Measurements from ENCODE around the gene SEC61B.

Gene SEC61B

GRCh38 chr9:99184110-99184474, 38.0 kb upstream of the SEC61B start:
- H3K23ac ChIP-seq (ENCODE audit: low read length in 2 of 2): no peak overlapping the region
- peak overlapping the region; percentile 31 for H3K9ac ChIP-seq (ENCODE audit: low read length)
- no peak overlapping the region for H3K14ac ChIP-seq (ENCODE audit: low read length in 2 of 2)
- no peak overlapping the region for H2BK12ac ChIP-seq (ENCODE audit: low read length in 2 of 2)
- H3K4me2 ChIP-seq (ENCODE audit: low read length, poor library complexity, severe bottlenecking): no peak overlapping the region
- H2BK120ac ChIP-seq (ENCODE audit: low read depth, low read length): no peak overlapping the region
- DNase-seq: no peak
- H3K36me3 ChIP-seq (ENCODE audit: control insufficient read depth in 1 of 2, insufficient read depth in 2 of 2, low read depth in 1 of 2, low read length in 2 of 2): no peaks in the 10 kb centered on the region
- H2AK5ac ChIP-seq (ENCODE audit: low read length, severe bottlenecking): no peak overlapping the region
- H3K27ac ChIP-seq (ENCODE audit: low read length, poor library complexity, severe bottlenecking): no peak overlapping the region
- H4K8ac ChIP-seq (ENCODE audit: low read length): no peak overlapping the region
- 69% methylated on average over 8 of the region's 10 CpGs for WGBS
- H4K91ac ChIP-seq (ENCODE audit: low read length): no peak overlapping the region
- no peak overlapping the region for H3K4ac ChIP-seq (ENCODE audit: low read depth in 1 of 2, low read length in 2 of 2)
- H2BK5ac ChIP-seq (ENCODE audit: low read depth, low read length, poor library complexity, severe bottlenecking): no peak overlapping the region
- H3K79me1 ChIP-seq (replicated peaks; ENCODE audit: low read length, poor library complexity, severe bottlenecking): no peaks in the 10 kb centered on the region
- H3K9me3 ChIP-seq (ENCODE audit: control insufficient read depth, low read length): no peaks in the 10 kb centered on the region
- H3K27me3 ChIP-seq (ENCODE audit: control insufficient read depth in 1 of 2, insufficient read depth in 1 of 2, low read length in 2 of 2): peaks cover 8 to 36% of the 10 kb centered on the region in 2 experiments
- H2BK15ac ChIP-seq (ENCODE audit: low read depth, poor library complexity, severe bottlenecking): no peak overlapping the region
- H3K4me1 ChIP-seq (ENCODE audit: control insufficient read depth, insufficient read depth, low read depth, low read length): peaks cover 9% of the 10 kb centered on the region
- no peak overlapping the region for H2AFZ ChIP-seq (ENCODE audit: low read depth, low read length)
- no peak overlapping the region for H3K4me3 ChIP-seq (ENCODE audit: insufficient read depth in 1 of 2, low read depth in 1 of 2, low read length in 2 of 2)
- H3K18ac ChIP-seq (ENCODE audit: low read depth in 1 of 2, low read length in 2 of 2): no peak overlapping the region

- peak; percentile 86 for DNase-seq
- Histone ChIP-seq H2BK120ac (ENCODE audit: low read depth, low read length) (no peak overlapping the region), H3K9ac (ENCODE audit: low read length) (peak overlapping the region; percentile 76), H2BK5ac (ENCODE audit: low read depth, low read length, poor library complexity, severe bottlenecking) (no peak overlapping the region), H3K4me3 (ENCODE audit: insufficient read depth in 1 of 2, low read depth in 1 of 2, low read length in 2 of 2) (peak overlapping the region in 1 of 2 experiments; percentile 73), H3K4me1 (ENCODE audit: control insufficient read depth, insufficient read depth, low read depth, low read length) (peaks cover 9% of the 10 kb centered on the region), H3K36me3 (ENCODE audit: control insufficient read depth in 1 of 2, insufficient read depth in 2 of 2, low read depth in 1 of 2, low read length in 2 of 2) (no peaks in the 10 kb centered on the region), H3K14ac (ENCODE audit: low read length in 2 of 2) (peak overlapping the region in 1 of 2 experiments; percentile 88), H4K8ac (ENCODE audit: low read length) (peak overlapping the region; percentile 14), H3K23ac (ENCODE audit: low read length in 2 of 2) (no peak overlapping the region), H3K18ac (ENCODE audit: low read depth in 1 of 2, low read length in 2 of 2) (peak overlapping the region in 1 of 2 experiments; percentile 4), H3K27me3 (ENCODE audit: control insufficient read depth in 1 of 2, insufficient read depth in 1 of 2, low read length in 2 of 2) (peaks cover 13 to 36% of the 10 kb centered on the region in 2 experiments), H3K27ac (ENCODE audit: low read length, poor library complexity, severe bottlenecking) (no peak overlapping the region), H3K9me3 (ENCODE audit: control insufficient read depth, low read length) (no peaks in the 10 kb centered on the region), H2BK15ac (ENCODE audit: low read depth, poor library complexity, severe bottlenecking) (no peak overlapping the region), H3K4ac (ENCODE audit: low read depth in 1 of 2, low read length in 2 of 2) (peak overlapping the region in 1 of 2 experiments; percentile 9), H3K4me2 (ENCODE audit: low read length, poor library complexity, severe bottlenecking) (no peak overlapping the region), H2AFZ (ENCODE audit: low read depth, low read length) (peak overlapping the region; percentile 16), H3K79me1 (replicated peaks; ENCODE audit: low read length, poor library complexity, severe bottlenecking) (no peaks in the 10 kb centered on the region), H2BK12ac (ENCODE audit: low read length in 2 of 2) (peak overlapping the region in 1 of 2 experiments; percentile 33), H4K91ac (ENCODE audit: low read length) (peak overlapping the region; percentile 3), H2AK5ac (ENCODE audit: low read length, severe bottlenecking) (no peak overlapping the region)
- WGBS: 53% methylated on average over 27 of the region's 29 CpGs
These were observed 37.4 kb upstream of the SEC61B start for GRCh38 chr9:99184475-99185347.

GRCh38 chr9:99185348-99185632, 36.8 kb upstream of the SEC61B start:
- Histone ChIP-seq H2BK5ac (ENCODE audit: low read depth, low read length, poor library complexity, severe bottlenecking) (no peak overlapping the region), H4K8ac (ENCODE audit: low read length) (no peak overlapping the region), H3K9ac (ENCODE audit: low read length) (peak overlapping the region; percentile 76), H2BK120ac (ENCODE audit: low read depth, low read length) (no peak overlapping the region), H3K27ac (ENCODE audit: low read length, poor library complexity, severe bottlenecking) (no peak overlapping the region), H3K14ac (ENCODE audit: low read length in 2 of 2) (no peak overlapping the region), H2BK12ac (ENCODE audit: low read length in 2 of 2) (no peak overlapping the region), H3K18ac (ENCODE audit: low read depth in 1 of 2, low read length in 2 of 2) (peak overlapping the region in 1 of 2 experiments; percentile 4), H3K4me3 (ENCODE audit: insufficient read depth in 1 of 2, low read depth in 1 of 2, low read length in 2 of 2) (peak overlapping the region in 1 of 2 experiments; percentile 73), H3K79me1 (replicated peaks; ENCODE audit: low read length, poor library complexity, severe bottlenecking) (no peaks in the 10 kb centered on the region), H3K4me2 (ENCODE audit: low read length, poor library complexity, severe bottlenecking) (no peak overlapping the region), H3K23ac (ENCODE audit: low read length in 2 of 2) (no peak overlapping the region), H2AK5ac (ENCODE audit: low read length, severe bottlenecking) (no peak overlapping the region), H4K91ac (ENCODE audit: low read length) (no peak overlapping the region), H3K36me3 (ENCODE audit: control insufficient read depth in 1 of 2, insufficient read depth in 2 of 2, low read depth in 1 of 2, low read length in 2 of 2) (no peaks in the 10 kb centered on the region), H3K9me3 (ENCODE audit: control insufficient read depth, low read length) (no peaks in the 10 kb centered on the region), H3K4me1 (ENCODE audit: control insufficient read depth, insufficient read depth, low read depth, low read length) (peaks cover 9% of the 10 kb centered on the region), H3K27me3 (ENCODE audit: control insufficient read depth in 1 of 2, insufficient read depth in 1 of 2, low read length in 2 of 2) (peaks cover 17 to 42% of the 10 kb centered on the region in 2 experiments), H2BK15ac (ENCODE audit: low read depth, poor library complexity, severe bottlenecking) (no peak overlapping the region), H3K4ac (ENCODE audit: low read depth in 1 of 2, low read length in 2 of 2) (no peak overlapping the region), H2AFZ (ENCODE audit: low read depth, low read length) (no peak overlapping the region)
- 88% methylated on average over 5 of the region's 5 CpGs for WGBS
- DNase-seq: no peak

- H3K18ac ChIP-seq (ENCODE audit: low read depth in 1 of 2, low read length in 2 of 2): no peak overlapping the region
- H2BK15ac ChIP-seq (ENCODE audit: low read depth, poor library complexity, severe bottlenecking): no peak overlapping the region
- no peak overlapping the region for H2BK12ac ChIP-seq (ENCODE audit: low read length in 2 of 2)
- no peak overlapping the region for H3K27ac ChIP-seq (ENCODE audit: low read length, poor library complexity, severe bottlenecking)
- H3K9ac ChIP-seq (ENCODE audit: low read length): no peak overlapping the region
- no peak overlapping the region for H2BK120ac ChIP-seq (ENCODE audit: low read depth, low read length)
- peaks cover 9% of the 10 kb centered on the region for H3K4me1 ChIP-seq (ENCODE audit: control insufficient read depth, insufficient read depth, low read depth, low read length)
- H4K91ac ChIP-seq (ENCODE audit: low read length): no peak overlapping the region
- H3K4ac ChIP-seq (ENCODE audit: low read depth in 1 of 2, low read length in 2 of 2): no peak overlapping the region
- 87% methylated on average over 4 of the region's 5 CpGs for WGBS
- no peaks in the 10 kb centered on the region for H3K36me3 ChIP-seq (ENCODE audit: control insufficient read depth in 1 of 2, insufficient read depth in 2 of 2, low read depth in 1 of 2, low read length in 2 of 2)
- no peaks in the 10 kb centered on the region for H3K79me1 ChIP-seq (replicated peaks; ENCODE audit: low read length, poor library complexity, severe bottlenecking)
- H3K4me2 ChIP-seq (ENCODE audit: low read length, poor library complexity, severe bottlenecking): no peak overlapping the region
- H2AFZ ChIP-seq (ENCODE audit: low read depth, low read length): no peak overlapping the region
- H4K8ac ChIP-seq (ENCODE audit: low read length): no peak overlapping the region
- no peak overlapping the region for H3K4me3 ChIP-seq (ENCODE audit: insufficient read depth in 1 of 2, low read depth in 1 of 2, low read length in 2 of 2)
- no peak for DNase-seq
- peaks cover 21 to 43% of the 10 kb centered on the region in 2 experiments for H3K27me3 ChIP-seq (ENCODE audit: control insufficient read depth in 1 of 2, insufficient read depth in 1 of 2, low read length in 2 of 2)
- H3K9me3 ChIP-seq (ENCODE audit: control insufficient read depth, low read length): no peaks in the 10 kb centered on the region
- no peak overlapping the region for H3K14ac ChIP-seq (ENCODE audit: low read length in 2 of 2)
- H2BK5ac ChIP-seq (ENCODE audit: low read depth, low read length, poor library complexity, severe bottlenecking): no peak overlapping the region
- H3K23ac ChIP-seq (ENCODE audit: low read length in 2 of 2): no peak overlapping the region
- no peak overlapping the region for H2AK5ac ChIP-seq (ENCODE audit: low read length, severe bottlenecking)
These were observed 36.1 kb upstream of the SEC61B start for GRCh38 chr9:99185934-99186333.

All from mesenchymal stem cell (in vitro differentiated cells and primary cell).